ENCODE measurements around the gene UCP1. TPM values are rescaled to one million over a fixed set of nuclear protein-coding genes. Genes with fewer than 3 reads are reported as not detected.

Gene UCP1
- total RNA-seq, 2 donors from 2014 or later, result 0.28 TPM; not detected in 1

DNA sequence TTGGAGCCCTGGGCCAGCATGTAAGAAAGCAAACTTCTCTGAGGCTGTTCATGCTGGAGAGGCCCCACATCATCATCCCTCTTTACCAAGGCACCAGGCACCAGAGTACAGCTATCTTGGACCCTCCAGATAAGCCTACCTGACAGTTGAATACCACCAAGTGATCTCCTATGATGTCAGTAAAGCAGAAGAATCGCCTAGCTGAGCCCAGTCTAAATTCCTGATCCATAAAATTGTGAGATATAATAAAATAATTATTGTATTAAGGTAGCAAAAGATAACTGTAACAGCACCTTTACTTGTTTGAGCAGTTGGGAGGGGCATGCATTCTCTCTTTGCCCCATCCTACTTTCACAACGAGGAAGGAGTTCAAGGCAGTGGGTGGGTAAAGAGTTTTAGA is 2.9 kb upstream of the UCP1 start:
- Histone ChIP-seq H3K27ac (no peak overlapping the region), H3K4me3 (no peak overlapping the region), H3K4me1 (peaks cover 0 to 19% of the 10 kb centered on the region in 2 donors), H3K9me3 (peaks cover 4 to 11% of the 10 kb centered on the region in 2 donors), H3K27me3 (peaks cover 0 to 8% of the 10 kb centered on the region in 2 donors), H3K36me3 (no peaks in the 10 kb centered on the region)
- DNase-seq (ENCODE audit: low spot score), result no peak
- TF ChIP-seq, protein P1, sequence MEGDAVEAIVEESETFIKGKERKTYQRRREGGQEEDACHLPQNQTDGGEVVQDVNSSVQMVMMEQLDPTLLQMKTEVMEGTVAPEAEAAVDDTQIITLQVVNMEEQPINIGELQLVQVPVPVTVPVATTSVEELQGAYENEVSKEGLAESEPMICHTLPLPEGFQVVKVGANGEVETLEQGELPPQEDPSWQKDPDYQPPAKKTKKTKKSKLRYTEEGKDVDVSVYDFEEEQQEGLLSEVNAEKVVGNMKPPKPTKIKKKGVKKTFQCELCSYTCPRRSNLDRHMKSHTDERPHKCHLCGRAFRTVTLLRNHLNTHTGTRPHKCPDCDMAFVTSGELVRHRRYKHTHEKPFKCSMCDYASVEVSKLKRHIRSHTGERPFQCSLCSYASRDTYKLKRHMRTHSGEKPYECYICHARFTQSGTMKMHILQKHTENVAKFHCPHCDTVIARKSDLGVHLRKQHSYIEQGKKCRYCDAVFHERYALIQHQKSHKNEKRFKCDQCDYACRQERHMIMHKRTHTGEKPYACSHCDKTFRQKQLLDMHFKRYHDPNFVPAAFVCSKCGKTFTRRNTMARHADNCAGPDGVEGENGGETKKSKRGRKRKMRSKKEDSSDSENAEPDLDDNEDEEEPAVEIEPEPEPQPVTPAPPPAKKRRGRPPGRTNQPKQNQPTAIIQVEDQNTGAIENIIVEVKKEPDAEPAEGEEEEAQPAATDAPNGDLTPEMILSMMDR (IDR thresholded peaks at IDR 0.05), result no peak

- H3K27me3 ChIP-seq, result peaks cover 0 to 8% of the 10 kb centered on the region in 2 donors
Observed at GRCh38 chr4:140569307-140569638, 512 bp upstream of the UCP1 start.

GRCh38 chr4:140559696-140560095 is 9.1 kb downstream of the UCP1 start:
- DNase-seq (ENCODE audit: low spot score), result no peak
- H3K36me3 ChIP-seq, result no peaks in the 10 kb centered on the region
- no peak overlapping the region for H3K4me3 ChIP-seq
- H3K27me3 ChIP-seq, result no peaks in the 10 kb centered on the region
- no peak overlapping the region for H3K27ac ChIP-seq
- no peaks in the 10 kb centered on the region for H3K4me1 ChIP-seq
- TF ChIP-seq, protein P1 (IDR thresholded peaks at IDR 0.05), result no peak
- no peaks in the 10 kb centered on the region for H3K9me3 ChIP-seq

More at GRCh38 chr4:140569307-140569638, 512 bp upstream of the UCP1 start:
- TF ChIP-seq, protein P1 (IDR thresholded peaks at IDR 0.05), result no peak
- Histone ChIP-seq H3K4me3 (peak overlapping the region; percentile 46 to 59), H3K36me3 (no peaks in the 10 kb centered on the region), H3K27ac (no peak overlapping the region), H3K9me3 (peaks cover 4 to 11% of the 10 kb centered on the region in 2 donors), H3K4me1 (peaks cover 0 to 19% of the 10 kb centered on the region in 2 donors)
- no peak for DNase-seq (ENCODE audit: low spot score)

GRCh38 chr4:140557831-140558435 is 10.8 kb downstream of the UCP1 start:
- TF ChIP-seq, protein P1 (IDR thresholded peaks at IDR 0.05), result no peak
- no peak for DNase-seq (ENCODE audit: low spot score)
- Histone ChIP-seq H3K4me3 (no peak overlapping the region), H3K27ac (no peak overlapping the region), H3K9me3 (no peaks in the 10 kb centered on the region), H3K36me3 (no peaks in the 10 kb centered on the region), H3K27me3 (no peaks in the 10 kb centered on the region), H3K4me1 (no peaks in the 10 kb centered on the region)

- no peaks in the 10 kb centered on the region for H3K36me3 ChIP-seq
- H3K4me1 ChIP-seq, result no peaks in the 10 kb centered on the region
- no peaks in the 10 kb centered on the region for H3K27me3 ChIP-seq
- H3K9me3 ChIP-seq, result no peaks in the 10 kb centered on the region
- TF ChIP-seq, protein P1 (IDR thresholded peaks at IDR 0.05), result no peak
- H3K4me3 ChIP-seq, result no peak overlapping the region
- no peak for DNase-seq (ENCODE audit: low spot score)
- no peak overlapping the region for H3K27ac ChIP-seq
Observed at GRCh38 chr4:140556372-140557085, 12.2 kb downstream of the UCP1 start.

Data from right atrium auricular region (tissue), 2 donors.